ENCODE results near the gene ZNF683. TPM values are rescaled to one million over a fixed set of nuclear protein-coding genes. Genes with fewer than 3 reads are reported as not detected.
"Not testable (repeated sequence)": the region's sequence is repeated elsewhere in the genome, so short reads cannot be mapped to it uniquely, and the experiment has no call there.

Gene ZNF683
- total RNA-seq, result not detected in 2 replicates
- not detected in 2 replicates for polyA plus RNA-seq
- not detected in 2 replicates for polyA plus RNA-seq (2011; cell fraction: cytosol; rRNA removed)
- polyA plus RNA-seq (2011; cell fraction: nucleus; rRNA removed), result not detected in 2 replicates
- polyA plus RNA-seq (2012), result not detected in 2 replicates
- not detected in 2 replicates for polyA minus RNA-seq
- polyA minus RNA-seq (2011; cell fraction: cytosol; rRNA and poly(A)+ RNA removed), result not detected
- polyA minus RNA-seq (2011; cell fraction: nucleus; rRNA and poly(A)+ RNA removed), result not detected in 2 replicates
- not detected for Bru-seq, nascent RNA
- BruChase-seq, experiment 1, labeled RNA remaining after a 6-hour chase, result not detected
- not detected for BruChase-seq, experiment 2, labeled RNA remaining after a 2-hour chase
- long read RNA-seq, result 0 reads

DNA sequence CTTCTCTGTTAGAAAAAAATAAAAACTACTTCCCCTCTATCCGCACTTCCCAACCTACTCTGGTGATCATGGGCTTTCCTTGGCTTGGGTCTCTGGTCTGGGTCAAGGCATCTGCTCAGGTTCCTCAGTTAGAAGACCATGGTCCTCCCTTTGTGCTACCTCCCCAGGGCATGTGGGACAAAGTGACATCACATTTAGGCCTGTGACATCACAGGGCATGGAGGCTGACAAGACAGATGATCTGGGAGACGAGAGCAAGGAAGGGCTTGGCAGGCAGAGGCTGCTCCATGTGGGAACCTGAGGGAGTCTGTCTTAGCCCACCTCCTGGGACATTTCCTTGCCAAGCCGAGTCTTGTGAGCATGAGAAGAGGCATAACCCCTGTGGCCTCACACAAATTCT, at the start of gene ZNF683:
TSS of gene ZNF683 (minus strand) at position 140 of the 400 bp plus-strand sequence. CDS start 4,179 bp downstream, outside the sequence.
- dilution Hi-C loops (cut with MboI; ENCODE audit: extremely low pct_ligation_motif_present, low sequenced_read_pairs); H3K27me3 ChIP-seq (ENCODE audit: control insufficient read depth in 2 of 2, insufficient read depth in 2 of 2, low read length in 2 of 2); H3K9ac ChIP-seq (replicated peaks; ENCODE audit: extremely low read depth, insufficient read depth, low read length); H3K27ac ChIP-seq (ENCODE audit: insufficient read depth, low read depth, low read length); CTCF ChIA-PET; POLR2A ChIA-PET; H4K20me1 ChIP-seq (replicated peaks; ENCODE audit: control insufficient read depth, extremely low read depth, insufficient read depth, low read length); FAIRE-seq; H2AFZ ChIP-seq (ENCODE audit: low read depth, low read length); H3K36me3 ChIP-seq (ENCODE audit: control insufficient read depth in 2 of 2, extremely low read depth in 1 of 2, insufficient read depth in 2 of 2, low read length in 2 of 2); H3K9me3 ChIP-seq (replicated peaks; ENCODE audit: control insufficient read depth, insufficient read depth, low read length); DNase-seq (ENCODE audit: low read depth, low spot score); H3K4me1 ChIP-seq (ENCODE audit: control insufficient read depth, extremely low read depth, insufficient read depth, low read length); H3K9me1 ChIP-seq (replicated peaks; ENCODE audit: control insufficient read depth, extremely low read depth, insufficient read depth, low read length); intact Hi-C loops (cut with micrococcal nuclease); H3K79me2 ChIP-seq (ENCODE audit: control insufficient read depth, insufficient read depth, low read length); H3K4me2 ChIP-seq (ENCODE audit: insufficient read depth, low read length); BruUV-seq (replicated peaks); H3K4me3 ChIP-seq (replicated peaks in 1 of 3; ENCODE audit: insufficient read depth in 1 of 3, low read depth in 1 of 3, low read length in 3 of 3): not testable (repeated sequence)

DNA sequence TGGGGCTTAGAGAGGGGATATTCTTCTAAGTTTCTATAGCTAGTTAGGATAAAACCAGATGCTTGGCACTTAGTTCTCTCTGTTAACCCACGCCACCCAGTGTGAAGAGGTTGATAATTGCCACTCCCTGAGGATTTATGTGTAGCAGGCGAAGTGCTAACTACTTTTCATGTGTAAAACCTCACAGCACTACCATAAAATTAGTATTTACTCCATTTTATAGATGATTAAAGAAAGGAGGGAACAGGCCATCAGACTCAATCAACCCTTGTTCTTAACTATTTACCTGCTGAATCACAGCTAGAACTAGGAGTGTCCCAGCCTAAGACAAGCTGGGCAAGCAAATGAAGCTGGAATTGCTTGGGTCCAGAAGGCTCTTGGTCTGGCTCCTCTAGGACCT, 46.9 kb upstream of the ZNF683 start:
- Histone ChIP-seq H3K9me1 (replicated peaks; ENCODE audit: control insufficient read depth, extremely low read depth, insufficient read depth, low read length) (no peaks in the 10 kb centered on the region), H4K20me1 (replicated peaks; ENCODE audit: control insufficient read depth, extremely low read depth, insufficient read depth, low read length) (no peaks in the 10 kb centered on the region), H3K27ac (ENCODE audit: insufficient read depth, low read depth, low read length) (no peak overlapping the region), H2AFZ (ENCODE audit: low read depth, low read length) (no peak overlapping the region), H3K4me3 (replicated peaks in 1 of 3; ENCODE audit: insufficient read depth in 1 of 3, low read depth in 1 of 3, low read length in 3 of 3) (no peak overlapping the region), H3K27me3 (ENCODE audit: control insufficient read depth in 2 of 2, insufficient read depth in 2 of 2, low read length in 2 of 2) (peaks cover 23 to 24% of the 10 kb centered on the region in 2 experiments), H3K4me2 (ENCODE audit: insufficient read depth, low read length) (no peak overlapping the region), H3K9ac (replicated peaks; ENCODE audit: extremely low read depth, insufficient read depth, low read length) (no peak overlapping the region), H3K36me3 (ENCODE audit: control insufficient read depth in 2 of 2, extremely low read depth in 1 of 2, insufficient read depth in 2 of 2, low read length in 2 of 2) (no peaks in the 10 kb centered on the region), H3K79me2 (ENCODE audit: control insufficient read depth, insufficient read depth, low read length) (no peaks in the 10 kb centered on the region), H3K9me3 (replicated peaks; ENCODE audit: control insufficient read depth, insufficient read depth, low read length) (no peaks in the 10 kb centered on the region), H3K4me1 (ENCODE audit: control insufficient read depth, extremely low read depth, insufficient read depth, low read length) (no peaks in the 10 kb centered on the region)
- no TSS peak for BruUV-seq (replicated peaks)
- TF ChIP-seq MYC (IDR thresholded peaks at IDR 0.05; ENCODE audit: low read depth, low read length), result no peak
- no peak for TF ChIP-seq GATA2 (IDR thresholded peaks at IDR 0.05; ENCODE audit: insufficient read depth, insufficient read length, low read depth, low read length)
- TF ChIP-seq POLR2AphosphoS5 (IDR thresholded peaks at IDR 0.05; ENCODE audit: insufficient read depth, low read depth, low read length), result no peak
- no peak for TF ChIP-seq JUN (IDR thresholded peaks at IDR 0.05; ENCODE audit: borderline replicate concordance, insufficient read depth, insufficient read length, low read depth)
- TF ChIP-seq, protein P1, sequence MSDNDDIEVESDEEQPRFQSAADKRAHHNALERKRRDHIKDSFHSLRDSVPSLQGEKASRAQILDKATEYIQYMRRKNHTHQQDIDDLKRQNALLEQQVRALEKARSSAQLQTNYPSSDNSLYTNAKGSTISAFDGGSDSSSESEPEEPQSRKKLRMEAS (IDR thresholded peaks at IDR 0.05; ENCODE audit: insufficient read depth, insufficient read length), result no peak
- TF ChIP-seq EZH2 (IDR thresholded peaks at IDR 0.05; ENCODE audit: borderline replicate concordance, low read depth, low read length, severe bottlenecking), result no peak
- TF ChIP-seq, protein P2, sequence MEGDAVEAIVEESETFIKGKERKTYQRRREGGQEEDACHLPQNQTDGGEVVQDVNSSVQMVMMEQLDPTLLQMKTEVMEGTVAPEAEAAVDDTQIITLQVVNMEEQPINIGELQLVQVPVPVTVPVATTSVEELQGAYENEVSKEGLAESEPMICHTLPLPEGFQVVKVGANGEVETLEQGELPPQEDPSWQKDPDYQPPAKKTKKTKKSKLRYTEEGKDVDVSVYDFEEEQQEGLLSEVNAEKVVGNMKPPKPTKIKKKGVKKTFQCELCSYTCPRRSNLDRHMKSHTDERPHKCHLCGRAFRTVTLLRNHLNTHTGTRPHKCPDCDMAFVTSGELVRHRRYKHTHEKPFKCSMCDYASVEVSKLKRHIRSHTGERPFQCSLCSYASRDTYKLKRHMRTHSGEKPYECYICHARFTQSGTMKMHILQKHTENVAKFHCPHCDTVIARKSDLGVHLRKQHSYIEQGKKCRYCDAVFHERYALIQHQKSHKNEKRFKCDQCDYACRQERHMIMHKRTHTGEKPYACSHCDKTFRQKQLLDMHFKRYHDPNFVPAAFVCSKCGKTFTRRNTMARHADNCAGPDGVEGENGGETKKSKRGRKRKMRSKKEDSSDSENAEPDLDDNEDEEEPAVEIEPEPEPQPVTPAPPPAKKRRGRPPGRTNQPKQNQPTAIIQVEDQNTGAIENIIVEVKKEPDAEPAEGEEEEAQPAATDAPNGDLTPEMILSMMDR (IDR thresholded peaks at IDR 0.05; ENCODE audit: extremely low read depth in 1 of 2, insufficient read depth in 1 of 2, low read depth in 1 of 2, low read length in 2 of 2), result no peak
- TF ChIP-seq FOS (IDR thresholded peaks at IDR 0.05; ENCODE audit: borderline replicate concordance, insufficient read depth, low read length), result no peak
- no peak for TF ChIP-seq POLR2A (IDR thresholded peaks at IDR 0.05; ENCODE audit: low read depth, low read length)
- intact Hi-C loops (cut with micrococcal nuclease), result no loop called here
- ChIA-PET CTCF (interaction anchor here (1.6 kb wide), 1 partner anchor 135 kb away, joined by 5 read pairs; no protein-coding TSS in a partner anchor), POLR2A (no interaction called here)
- FAIRE-seq (no peak), DNase-seq (ENCODE audit: low read depth, low spot score) (no peak)
- dilution Hi-C loops (cut with MboI; ENCODE audit: extremely low pct_ligation_motif_present, low sequenced_read_pairs), result no loop called here

Measured in endothelial cell of umbilical vein (primary cell).